Retinal pigment epithelial cell (primary cell): ENCODE measurements around the gene KCNJ11.

Source experiments
- DNase-seq: peaks from one replicate; pipeline ENCODE4 v3.0.0-alpha.2; 2010; ENCODE audit warnings: low read depth
- H3K4me3 ChIP-seq: 2 replicates; pipeline ENCODE4 v1.5.1; 2011; ENCODE audit warnings: mild to moderate bottlenecking, low read length, control low read depth, moderate library complexity
- TF ChIP-seq, protein P1 (sequence below): conservative IDR thresholded peaks from 2 replicates; pipeline ENCODE4 v1.5.1; 2011; ENCODE audit warnings: low read depth, low read length, control low read depth, inconsistent platforms

Gene KCNJ11

DNA sequence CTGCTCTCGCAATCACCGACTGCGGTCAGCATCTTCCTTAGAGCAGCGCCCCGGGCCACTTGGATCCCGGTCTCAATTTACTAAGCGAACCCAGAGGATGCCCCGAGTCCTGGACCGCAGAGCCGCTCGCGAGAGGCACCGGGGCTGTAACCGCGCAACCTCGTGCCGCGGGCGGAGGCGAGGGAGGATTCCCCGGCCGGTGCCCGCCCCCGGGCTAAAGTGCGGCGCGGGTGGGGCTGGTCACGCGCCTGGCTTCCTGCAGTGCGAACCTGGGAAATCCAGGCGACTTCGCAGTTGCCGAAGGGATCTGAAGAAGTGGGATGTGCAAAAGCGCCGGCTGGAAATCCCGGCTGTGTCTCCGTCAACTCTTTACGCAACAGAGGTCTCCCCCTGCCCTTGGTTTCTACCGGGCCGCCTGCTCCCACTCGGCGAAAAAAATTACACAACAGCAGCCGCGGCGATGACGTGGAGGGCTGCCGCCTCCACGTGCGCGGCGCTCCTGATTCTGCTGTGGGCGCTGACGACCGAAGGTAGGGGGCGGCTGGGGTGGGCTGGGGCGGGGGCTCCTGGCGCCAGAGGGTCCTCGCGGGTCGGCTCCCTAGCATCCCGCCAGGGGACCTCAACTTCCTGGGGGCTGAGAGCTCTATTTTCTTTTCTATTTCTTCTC is 36.8 kb downstream of the KCNJ11 start, which contains the start of gene NCR3LG1:
NCR3LG1 (plus strand) TSS at position 291 of the 667 bp plus-strand sequence; CDS start at position 461, 170 bp downstream.
- no peak for DNase-seq
- H3K4me3 ChIP-seq: peak within 1 kb of the TSS; percentile 71
- TF ChIP-seq, protein P1, sequence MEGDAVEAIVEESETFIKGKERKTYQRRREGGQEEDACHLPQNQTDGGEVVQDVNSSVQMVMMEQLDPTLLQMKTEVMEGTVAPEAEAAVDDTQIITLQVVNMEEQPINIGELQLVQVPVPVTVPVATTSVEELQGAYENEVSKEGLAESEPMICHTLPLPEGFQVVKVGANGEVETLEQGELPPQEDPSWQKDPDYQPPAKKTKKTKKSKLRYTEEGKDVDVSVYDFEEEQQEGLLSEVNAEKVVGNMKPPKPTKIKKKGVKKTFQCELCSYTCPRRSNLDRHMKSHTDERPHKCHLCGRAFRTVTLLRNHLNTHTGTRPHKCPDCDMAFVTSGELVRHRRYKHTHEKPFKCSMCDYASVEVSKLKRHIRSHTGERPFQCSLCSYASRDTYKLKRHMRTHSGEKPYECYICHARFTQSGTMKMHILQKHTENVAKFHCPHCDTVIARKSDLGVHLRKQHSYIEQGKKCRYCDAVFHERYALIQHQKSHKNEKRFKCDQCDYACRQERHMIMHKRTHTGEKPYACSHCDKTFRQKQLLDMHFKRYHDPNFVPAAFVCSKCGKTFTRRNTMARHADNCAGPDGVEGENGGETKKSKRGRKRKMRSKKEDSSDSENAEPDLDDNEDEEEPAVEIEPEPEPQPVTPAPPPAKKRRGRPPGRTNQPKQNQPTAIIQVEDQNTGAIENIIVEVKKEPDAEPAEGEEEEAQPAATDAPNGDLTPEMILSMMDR: no peak

GRCh38 chr11:17351172-17351509 is 37.3 kb downstream of the KCNJ11 start:
- no peak for DNase-seq
- H3K4me3 ChIP-seq: peak overlapping the region; percentile 71
- TF ChIP-seq, protein P1: peak; percentile 28

DNA sequence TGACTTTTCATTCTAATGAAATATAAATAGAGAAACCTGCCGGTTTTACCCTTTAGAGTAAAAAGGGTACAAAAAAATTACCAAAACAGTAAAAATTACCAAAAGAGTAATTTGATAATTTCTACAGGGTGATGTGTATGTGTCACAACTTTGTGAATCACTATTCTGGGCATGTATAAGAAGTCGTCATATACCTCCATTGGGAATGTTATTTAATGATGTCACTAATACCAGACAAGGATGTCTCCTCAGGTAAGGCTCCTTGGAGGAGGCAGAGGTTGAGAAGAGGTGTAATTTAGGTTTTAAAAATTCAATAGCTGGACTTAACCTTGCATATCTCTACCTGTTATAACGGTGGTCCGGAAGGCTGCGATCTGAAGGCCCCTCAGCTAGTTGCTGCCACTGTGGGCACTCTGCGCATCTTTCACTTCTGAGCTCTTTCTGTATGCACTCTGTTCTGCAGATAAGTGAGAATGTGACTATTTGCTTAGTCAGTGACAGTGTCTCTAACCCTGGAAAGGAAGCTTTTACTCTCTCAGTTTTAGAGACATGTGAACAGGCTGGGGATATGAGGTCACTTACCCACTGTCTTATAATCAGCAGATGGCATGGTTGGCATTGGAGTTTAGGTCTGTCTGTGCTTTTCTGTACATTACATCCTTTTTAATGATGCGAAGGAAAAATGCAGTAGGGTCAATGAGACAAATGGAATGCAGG is 37.8 kb downstream of the KCNJ11 start:
- TF ChIP-seq, protein P1: no peak
- DNase-seq: no peak
- H3K4me3 ChIP-seq: no peak overlapping the region

DNA sequence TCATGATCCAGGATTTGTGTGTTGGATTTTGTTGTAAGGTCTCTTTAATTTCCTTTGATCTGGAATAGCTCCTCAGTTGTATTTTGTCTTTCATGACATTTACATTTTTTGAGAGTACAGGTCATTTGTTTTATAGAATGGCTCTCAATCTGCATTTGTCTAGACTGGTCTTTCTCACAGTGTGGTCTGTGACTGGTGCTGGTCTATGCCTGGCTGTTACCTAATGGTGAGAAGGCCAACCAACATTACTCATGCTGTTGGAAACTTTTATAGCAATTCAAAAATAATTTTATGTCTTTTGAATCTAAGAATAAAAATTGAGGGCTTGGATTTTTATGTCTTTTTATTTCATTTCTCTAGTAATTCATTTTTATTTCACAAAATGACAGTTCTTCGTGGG is 40.8 kb downstream of the KCNJ11 start:
- TF ChIP-seq, protein P1: no peak
- no peak for DNase-seq
- no peak overlapping the region for H3K4me3 ChIP-seq

DNA sequence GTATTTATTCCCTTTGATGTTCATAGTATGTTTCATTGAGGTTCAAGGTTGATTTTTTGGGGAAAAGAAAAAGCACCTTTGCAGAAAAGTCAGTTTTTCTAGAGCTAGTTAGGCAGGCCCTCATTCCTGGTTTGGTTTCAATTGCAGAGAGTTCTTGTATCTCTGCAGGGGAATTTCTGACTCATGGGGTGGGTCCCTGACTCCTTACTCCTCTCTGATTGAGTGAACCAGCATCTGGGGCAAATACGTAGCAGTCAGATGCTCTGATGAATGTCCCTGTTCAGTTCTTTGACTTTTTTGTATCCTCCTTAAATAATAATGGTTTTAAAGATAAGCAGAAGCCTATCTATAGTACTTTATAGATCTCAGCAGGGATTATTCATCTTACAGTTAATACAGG is 44.6 kb downstream of the KCNJ11 start:
- DNase-seq: no peak
- no peak overlapping the region for H3K4me3 ChIP-seq
- TF ChIP-seq, protein P1: no peak

DNA sequence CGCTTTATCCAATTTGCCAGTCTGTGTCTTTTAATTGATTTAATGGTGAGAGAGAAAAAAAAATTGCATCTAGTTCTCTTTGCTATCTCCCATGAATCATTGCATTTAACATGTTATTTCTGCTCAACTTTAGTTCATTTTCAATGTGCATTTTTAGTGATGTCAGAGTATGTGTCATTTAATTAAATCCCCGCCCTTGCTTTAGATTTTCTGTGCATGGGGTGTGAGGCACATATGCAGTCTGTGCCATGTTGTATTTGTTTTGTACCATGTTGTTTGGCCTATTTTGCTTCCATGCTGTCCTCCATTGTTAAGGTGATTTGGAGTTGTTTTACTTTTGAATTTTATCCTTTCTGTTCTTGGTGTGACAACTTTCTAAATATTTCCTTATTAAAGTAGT is 45.2 kb downstream of the KCNJ11 start:
- no peak for DNase-seq
- no peak overlapping the region for H3K4me3 ChIP-seq
- TF ChIP-seq, protein P1: no peak
